ENCODE measurements around the gene TAB2. TPM values are rescaled to one million over a fixed set of nuclear protein-coding genes. Genes with fewer than 3 reads are reported as not detected.

TAB2 gene
- total RNA-seq, 1 experiment from 2014 or later: 14.7 TPM

DNA sequence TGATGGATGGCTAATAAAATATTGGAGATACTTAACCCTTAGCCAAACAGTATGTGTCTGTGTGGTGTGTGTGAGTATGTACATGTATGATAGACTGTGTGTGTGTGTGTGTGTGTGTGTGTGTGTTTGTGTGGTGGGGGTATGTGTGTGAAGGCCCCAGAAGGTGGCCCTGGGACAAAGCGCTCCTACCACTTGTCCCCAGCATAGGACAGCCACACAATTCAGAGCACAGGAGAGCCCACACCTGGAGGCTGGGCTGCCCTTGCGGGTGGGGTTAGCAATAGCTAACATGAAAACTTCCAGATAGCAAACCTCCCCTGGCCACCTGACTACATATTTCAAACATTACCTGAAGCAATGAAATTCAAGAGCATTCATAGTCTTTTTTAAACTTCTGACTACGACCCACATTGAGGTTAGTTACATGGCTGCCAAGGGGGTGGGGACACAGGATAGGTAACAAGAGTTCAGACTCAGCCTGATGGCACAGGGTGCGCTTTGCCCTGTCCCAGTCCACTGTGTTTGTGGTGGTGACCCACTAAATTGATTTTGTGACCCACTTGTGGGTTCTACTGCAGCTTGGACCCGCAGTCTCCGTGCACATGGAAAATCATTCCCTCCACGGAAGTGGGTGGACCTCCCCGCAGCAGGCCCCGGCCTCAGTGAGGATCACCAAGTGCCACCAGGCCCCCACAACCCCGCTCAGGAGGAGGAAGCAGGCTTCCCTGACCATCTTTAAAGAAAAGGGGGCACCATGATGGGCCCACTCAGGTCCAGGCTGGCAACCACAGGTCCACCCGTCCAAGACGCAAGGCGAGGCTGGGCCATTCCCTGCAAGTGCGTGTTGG is 132.5 kb downstream of the TAB2 start:
- H3K4me3 ChIP-seq (ENCODE audit: low read length): no peak overlapping the region
- H2AFZ ChIP-seq (ENCODE audit: low read length): no peak overlapping the region
- H3K9me2 ChIP-seq (replicated peaks; ENCODE audit: low read length): no peaks in the 10 kb centered on the region
- TF ChIP-seq EZH2 (IDR thresholded peaks at IDR 0.05; ENCODE audit: low read length, unreplicated experiment) (no peak), EZH2phosphoT487 (IDR thresholded peaks at IDR 0.05; ENCODE audit: borderline replicate concordance, low read length) (no peak)
- TF ChIP-seq, protein P1, sequence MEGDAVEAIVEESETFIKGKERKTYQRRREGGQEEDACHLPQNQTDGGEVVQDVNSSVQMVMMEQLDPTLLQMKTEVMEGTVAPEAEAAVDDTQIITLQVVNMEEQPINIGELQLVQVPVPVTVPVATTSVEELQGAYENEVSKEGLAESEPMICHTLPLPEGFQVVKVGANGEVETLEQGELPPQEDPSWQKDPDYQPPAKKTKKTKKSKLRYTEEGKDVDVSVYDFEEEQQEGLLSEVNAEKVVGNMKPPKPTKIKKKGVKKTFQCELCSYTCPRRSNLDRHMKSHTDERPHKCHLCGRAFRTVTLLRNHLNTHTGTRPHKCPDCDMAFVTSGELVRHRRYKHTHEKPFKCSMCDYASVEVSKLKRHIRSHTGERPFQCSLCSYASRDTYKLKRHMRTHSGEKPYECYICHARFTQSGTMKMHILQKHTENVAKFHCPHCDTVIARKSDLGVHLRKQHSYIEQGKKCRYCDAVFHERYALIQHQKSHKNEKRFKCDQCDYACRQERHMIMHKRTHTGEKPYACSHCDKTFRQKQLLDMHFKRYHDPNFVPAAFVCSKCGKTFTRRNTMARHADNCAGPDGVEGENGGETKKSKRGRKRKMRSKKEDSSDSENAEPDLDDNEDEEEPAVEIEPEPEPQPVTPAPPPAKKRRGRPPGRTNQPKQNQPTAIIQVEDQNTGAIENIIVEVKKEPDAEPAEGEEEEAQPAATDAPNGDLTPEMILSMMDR (conservative IDR thresholded peaks at IDR 0.05; ENCODE audit: low read depth, low read length): no peak
- intact Hi-C loops (cut with micrococcal nuclease): no loop called here
- peaks cover 14% of the 10 kb centered on the region for H3K4me1 ChIP-seq (ENCODE audit: insufficient read depth, low read length)
- BruUV-seq (replicated peaks): no TSS peak
- ATAC-seq (no peak), DNase-seq (no peak)
- H3K27me3 ChIP-seq (ENCODE audit: low read length): no peaks in the 10 kb centered on the region
- peak overlapping the region; percentile 31; the same call in 1 of the 2 replicates for H3K4me2 ChIP-seq (ENCODE audit: low read length)
- H3K27ac ChIP-seq (ENCODE audit: low read length): no peak overlapping the region
- no peak overlapping the region for H3K9ac ChIP-seq (ENCODE audit: low read length)
- H3K79me2 ChIP-seq (ENCODE audit: low read length): no peaks in the 10 kb centered on the region
- H3K9me3 ChIP-seq (ENCODE audit: low read length): no peaks in the 10 kb centered on the region
- H3F3A ChIP-seq (ENCODE audit: low read length, unreplicated experiment): no peaks in the 10 kb centered on the region
- POLR2A ChIA-PET (ENCODE audit: unreplicated experiment): no interaction called here
- no peaks in the 10 kb centered on the region for H3K36me3 ChIP-seq (ENCODE audit: low read depth, low read length)
- no peaks in the 10 kb centered on the region for H4K20me1 ChIP-seq (ENCODE audit: low read length)
- CTCF ChIA-PET: no interaction called here

- intact Hi-C loops (cut with micrococcal nuclease): no loop called here
- Histone ChIP-seq H3K27me3 (ENCODE audit: low read length) (no peaks in the 10 kb centered on the region), H3K4me1 (ENCODE audit: insufficient read depth, low read length) (peaks cover 14% of the 10 kb centered on the region), H3K27ac (ENCODE audit: low read length) (no peak overlapping the region), H3K36me3 (ENCODE audit: low read depth, low read length) (no peaks in the 10 kb centered on the region), H3K4me2 (ENCODE audit: low read length) (peak overlapping the region; percentile 31; the same call in 1 of the 2 replicates), H3K9ac (ENCODE audit: low read length) (no peak overlapping the region), H3F3A (ENCODE audit: low read length, unreplicated experiment) (no peaks in the 10 kb centered on the region), H3K9me3 (ENCODE audit: low read length) (no peaks in the 10 kb centered on the region), H2AFZ (ENCODE audit: low read length) (no peak overlapping the region), H4K20me1 (ENCODE audit: low read length) (no peaks in the 10 kb centered on the region), H3K79me2 (ENCODE audit: low read length) (no peaks in the 10 kb centered on the region), H3K9me2 (replicated peaks; ENCODE audit: low read length) (no peaks in the 10 kb centered on the region), H3K4me3 (ENCODE audit: low read length) (peak overlapping the region; percentile 43; the same call in 1 of the 2 replicates)
- ATAC-seq: peak; percentile 7; the same call in 1 of the 2 replicates
- no peak for DNase-seq
- ChIA-PET POLR2A (ENCODE audit: unreplicated experiment) (no interaction called here), CTCF (no interaction called here)
- TF ChIP-seq EZH2 (IDR thresholded peaks at IDR 0.05; ENCODE audit: low read length, unreplicated experiment): no peak
- TF ChIP-seq, protein P1 (conservative IDR thresholded peaks at IDR 0.05; ENCODE audit: low read depth, low read length): no peak
- no peak for TF ChIP-seq EZH2phosphoT487 (IDR thresholded peaks at IDR 0.05; ENCODE audit: borderline replicate concordance, low read length)
- BruUV-seq (replicated peaks): no TSS peak
Observed at GRCh38 chr6:149450679-149451375, 133.3 kb downstream of the TAB2 start.
